ENCODE data around the gene OR52B2.

Gene OR52B2

DNA sequence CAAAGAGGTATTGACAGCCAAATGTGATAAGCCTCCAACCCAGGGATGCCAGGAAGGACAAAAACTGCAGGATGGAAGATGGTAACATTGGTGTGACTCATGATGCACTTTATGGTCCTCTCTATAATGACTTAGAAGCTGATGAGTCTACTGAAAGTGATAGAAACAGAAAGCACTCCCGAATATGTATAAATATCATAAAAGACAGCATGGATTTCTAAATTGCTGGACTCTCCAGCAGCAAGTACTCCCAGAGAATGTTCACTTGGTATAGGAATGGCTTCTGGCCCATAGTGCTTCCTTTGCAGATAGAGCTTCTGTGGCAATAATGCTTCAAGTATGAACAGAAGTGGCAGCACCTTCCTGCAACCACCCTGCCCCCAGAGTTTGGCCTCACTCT, at the start of gene OR52B2:
Gene OR52B2 (minus strand): TSS at position 101 of the 400 bp plus-strand sequence. CDS start 0 bp downstream, at position 101.
- DNase-seq (ENCODE audit: low read depth in 2 of 2): no peak

DNA sequence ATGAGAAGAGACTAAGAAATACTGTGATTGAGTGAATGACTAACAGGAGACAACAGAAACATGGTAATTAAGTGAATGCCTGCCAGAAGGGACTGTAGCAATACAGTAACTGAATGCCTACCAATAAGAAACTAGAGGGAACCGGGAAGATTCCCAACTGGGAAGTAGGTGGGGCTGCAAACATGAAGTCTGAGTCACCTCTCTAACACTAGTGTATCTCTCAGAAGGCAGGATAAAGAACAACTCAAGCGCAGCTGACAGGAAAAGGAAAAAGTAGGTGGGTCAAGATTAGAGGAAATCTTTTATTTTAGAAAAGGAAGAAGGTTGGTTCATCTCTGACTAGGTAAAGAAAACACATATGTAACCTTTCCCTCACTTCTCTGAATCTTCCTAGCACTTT, 49.2 kb upstream of the OR52B2 start:
- no peak for DNase-seq (ENCODE audit: low read depth in 2 of 2)

DNA sequence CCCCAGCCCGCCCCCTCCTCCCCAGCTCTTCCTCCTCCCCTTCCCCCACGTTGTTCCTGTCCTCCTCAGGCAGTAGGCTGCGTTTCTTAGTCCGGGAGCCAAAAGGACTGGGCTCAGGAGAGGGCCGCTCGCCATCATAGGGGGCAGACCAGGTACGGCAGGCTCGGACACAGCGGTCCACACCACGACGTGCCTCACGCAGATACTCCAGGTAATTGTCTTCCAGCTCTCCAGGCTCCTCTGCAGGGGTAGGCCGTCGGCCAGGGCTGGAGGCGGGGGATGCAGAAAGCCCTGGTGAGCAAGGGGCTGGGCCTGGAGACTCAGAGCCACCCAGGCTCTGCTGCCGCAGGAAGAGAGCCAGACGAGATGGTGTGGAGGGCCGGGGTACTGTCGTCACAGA, 47.6 kb upstream of the OR52B2 start:
- no peak for DNase-seq (ENCODE audit: low read depth in 2 of 2)

DNA sequence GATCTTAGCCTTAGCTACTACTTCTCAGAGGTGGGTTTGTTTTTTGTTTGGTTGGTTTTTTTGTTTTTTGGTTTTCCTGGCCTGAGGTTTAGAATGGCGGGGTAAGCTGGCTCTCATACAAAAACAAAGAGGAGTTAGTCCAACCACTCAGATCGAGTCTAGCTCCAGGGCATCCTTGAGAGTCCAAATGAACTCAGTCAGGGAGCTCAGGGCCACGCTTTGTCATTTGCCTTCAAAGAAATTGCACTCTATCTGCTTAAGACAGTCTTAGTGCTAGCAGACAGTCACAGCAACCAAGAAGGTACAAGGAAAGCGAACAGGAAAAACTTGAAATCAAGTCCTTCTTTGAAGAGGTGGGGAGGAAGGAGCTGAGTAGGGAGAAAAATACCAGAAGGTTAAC, 46.4 kb upstream of the OR52B2 start:
- DNase-seq (ENCODE audit: low read depth in 2 of 2): no peak

DNA sequence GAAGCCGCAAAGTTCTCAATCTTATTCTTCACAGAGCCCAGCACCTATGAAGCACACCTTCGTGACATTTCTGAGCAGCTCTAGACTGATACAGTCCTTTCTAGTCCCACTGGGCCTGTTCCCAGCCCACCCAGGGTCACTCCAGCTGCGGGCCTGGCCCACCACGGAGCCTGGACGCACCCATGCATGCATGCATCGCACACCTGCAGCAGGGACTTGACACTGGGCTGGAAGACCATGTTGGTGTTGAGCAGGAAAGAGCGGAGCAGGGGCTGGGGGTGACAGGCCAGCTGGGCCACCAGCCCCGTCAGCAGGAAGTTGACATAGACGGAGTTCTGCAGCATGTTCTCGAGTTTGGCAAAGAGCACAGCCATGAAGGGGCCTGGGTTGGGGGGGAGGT, 44.4 kb upstream of the OR52B2 start:
- DNase-seq (ENCODE audit: low read depth in 2 of 2): no peak

DNA sequence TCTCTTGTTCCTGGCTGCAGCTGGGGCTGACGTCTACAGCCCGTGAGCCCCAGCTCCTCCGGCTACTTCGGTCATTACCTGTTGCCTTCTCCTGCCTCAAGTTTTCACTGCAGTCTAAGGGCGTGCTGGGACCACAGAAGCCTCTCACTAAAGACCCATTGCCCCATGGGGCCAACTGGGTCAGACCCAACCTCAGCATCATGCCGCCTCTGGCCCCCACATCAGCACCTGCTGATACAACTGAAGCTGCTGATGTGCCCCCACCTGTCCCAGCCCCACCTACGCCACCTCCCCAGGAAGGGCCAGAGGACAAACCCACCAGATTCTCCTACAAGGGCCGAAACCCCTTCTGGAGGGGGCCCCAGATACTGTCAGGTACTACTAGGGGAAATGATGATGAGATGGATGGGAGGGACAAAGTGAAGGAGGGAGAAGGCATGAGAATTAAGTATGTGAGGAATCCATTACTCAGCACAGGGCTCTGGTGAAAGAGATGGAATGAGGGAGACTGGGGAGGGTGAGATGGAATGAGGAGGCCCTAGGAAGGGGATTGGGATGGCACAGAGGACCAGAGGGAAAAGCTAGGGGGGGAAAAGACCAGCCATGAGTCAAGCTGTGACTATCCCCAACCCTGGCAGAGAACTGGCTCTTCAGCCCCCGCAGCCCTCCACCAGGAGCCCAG, 40.3 kb upstream of the OR52B2 start:
- DNase-seq (ENCODE audit: low read depth in 2 of 2): no peak

DNA sequence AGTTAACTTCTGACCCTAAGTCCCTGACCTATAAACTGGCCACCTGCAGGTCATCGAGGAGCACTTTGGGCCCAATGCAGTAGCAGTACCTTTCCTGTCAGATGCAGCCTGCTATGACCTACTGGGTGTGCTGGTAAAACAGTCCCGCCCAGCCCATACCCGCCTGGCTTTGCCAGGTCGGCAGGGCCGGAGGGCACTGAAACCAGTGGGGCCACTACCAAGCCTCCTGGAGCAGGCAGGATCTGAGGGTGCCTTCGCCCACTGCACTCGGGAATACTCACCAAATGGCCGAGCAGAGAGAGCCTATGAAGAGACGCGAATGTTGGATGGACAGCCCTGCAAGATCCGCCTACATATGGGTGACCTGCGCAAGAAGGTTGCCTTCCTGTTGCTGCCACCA, 39.7 kb upstream of the OR52B2 start:
- no peak for DNase-seq (ENCODE audit: low read depth in 2 of 2)

DNA sequence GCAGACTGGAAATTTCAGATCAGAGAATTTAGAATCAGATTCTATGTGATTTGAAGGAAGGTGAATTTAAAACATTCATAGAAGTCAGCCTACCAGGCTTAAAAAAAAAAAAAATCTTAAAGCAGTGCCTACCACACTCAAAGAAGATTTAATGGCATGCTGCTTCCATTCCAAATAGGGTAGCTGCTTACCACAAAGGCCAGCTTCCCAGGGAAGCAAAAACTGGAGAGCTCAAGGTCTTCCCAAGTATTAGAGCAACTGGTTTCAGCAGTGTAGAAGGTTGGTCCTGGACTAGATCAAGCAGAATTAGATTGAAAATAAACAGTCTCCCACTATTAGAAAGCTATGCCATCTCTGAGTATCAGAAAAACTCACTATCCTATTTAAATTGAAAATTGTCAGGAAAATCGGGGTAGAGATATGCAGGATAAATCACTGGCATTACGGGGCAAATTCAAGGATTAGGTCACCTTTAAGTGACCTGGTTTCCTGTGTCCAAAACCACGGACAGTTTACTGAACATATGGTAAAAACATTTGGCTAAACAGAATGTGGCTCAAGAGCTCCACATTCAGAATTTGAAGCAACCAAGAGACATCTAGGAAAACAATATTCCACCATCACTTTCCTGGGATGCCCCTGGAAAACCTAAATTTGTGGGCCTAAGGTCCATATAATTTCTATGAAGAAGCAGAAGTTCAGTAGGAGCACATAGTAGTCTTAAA, 36.5 kb upstream of the OR52B2 start:
- no peak for DNase-seq (ENCODE audit: low read depth in 2 of 2)

DNA sequence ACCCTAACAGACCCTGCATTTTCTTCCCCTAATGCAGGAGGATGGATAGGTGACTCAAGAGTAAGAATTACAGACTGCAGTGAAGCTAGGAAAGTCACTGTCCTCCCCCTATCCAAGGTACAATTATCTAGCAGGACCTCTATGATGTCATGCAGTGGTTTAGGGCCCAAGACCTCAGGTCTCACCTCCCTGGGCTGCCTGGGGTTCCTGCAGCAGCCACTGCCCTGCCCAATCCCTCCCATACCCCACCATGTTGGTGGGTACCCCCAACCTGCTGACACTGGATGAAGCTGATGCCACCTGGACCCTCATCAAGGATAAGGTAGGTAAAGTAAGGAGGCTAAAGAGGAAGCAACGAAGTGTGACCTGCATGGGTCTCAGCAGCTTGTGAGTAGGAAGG, 35.2 kb upstream of the OR52B2 start, which contains the start of gene C11orf42:
Gene C11orf42 (plus strand): TSS at position 192 of the 400 bp plus-strand sequence. CDS start 59 bp downstream, at position 251.
- DNase-seq (ENCODE audit: low read depth in 2 of 2): no peak

DNA sequence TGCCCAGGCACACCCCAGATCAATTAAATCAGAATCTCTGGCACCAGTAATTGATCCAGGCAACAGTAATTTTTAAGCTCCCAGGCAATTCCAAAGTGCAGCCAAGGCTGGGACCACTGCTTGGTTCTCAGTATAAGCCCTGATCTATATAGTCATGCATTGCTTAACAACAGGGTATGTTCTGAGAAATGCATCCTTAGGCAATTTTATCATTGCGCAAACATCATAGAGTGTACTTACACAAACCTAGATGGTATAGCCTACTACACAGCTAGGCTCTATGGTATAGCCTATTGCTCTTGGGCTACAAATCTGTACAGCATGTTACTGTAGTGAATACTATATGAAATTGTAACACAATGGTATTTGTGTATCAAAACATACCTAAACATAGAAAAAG, 34.6 kb upstream of the OR52B2 start:
- DNase-seq (ENCODE audit: low read depth in 2 of 2): no peak

DNA sequence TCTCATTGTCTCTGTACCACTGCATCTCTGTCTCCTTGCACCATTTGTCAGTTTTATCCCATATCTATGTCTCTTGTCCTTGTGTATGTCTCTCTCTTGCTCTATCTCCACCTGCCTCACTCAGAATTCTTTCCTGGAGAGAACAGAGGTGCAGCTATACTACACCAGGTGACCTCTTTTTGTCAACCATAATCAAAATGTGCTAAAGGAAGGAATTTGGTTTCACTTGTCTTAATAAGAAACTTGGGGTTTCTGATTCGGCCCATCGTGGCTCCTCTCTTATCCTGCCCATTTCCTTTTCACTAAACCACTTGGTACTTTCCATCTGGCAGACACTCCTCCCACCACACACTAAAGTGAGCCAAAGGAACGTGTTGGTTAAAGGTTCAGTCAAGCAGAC, 33.2 kb upstream of the OR52B2 start:
- DNase-seq (ENCODE audit: low read depth in 2 of 2): no peak

DNA sequence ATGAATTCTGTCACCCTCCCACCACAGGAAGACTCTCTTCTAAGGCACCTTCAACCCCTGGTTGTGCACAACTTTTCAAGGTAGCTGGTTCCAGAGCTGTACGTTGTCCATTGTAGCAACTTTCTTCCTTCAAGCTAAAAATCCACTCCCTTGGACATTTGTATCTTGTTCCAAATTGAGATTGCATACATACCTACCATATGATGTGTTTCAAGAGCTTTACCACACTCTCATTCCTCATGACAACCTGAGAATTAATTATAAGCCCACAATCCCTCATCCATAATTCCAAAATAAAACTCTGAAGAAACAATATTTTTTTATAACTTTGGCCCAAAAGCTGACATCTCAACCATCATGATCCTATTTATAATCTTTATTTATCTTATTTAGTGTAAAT, 31.9 kb upstream of the OR52B2 start:
- DNase-seq (ENCODE audit: low read depth in 2 of 2): no peak

DNA sequence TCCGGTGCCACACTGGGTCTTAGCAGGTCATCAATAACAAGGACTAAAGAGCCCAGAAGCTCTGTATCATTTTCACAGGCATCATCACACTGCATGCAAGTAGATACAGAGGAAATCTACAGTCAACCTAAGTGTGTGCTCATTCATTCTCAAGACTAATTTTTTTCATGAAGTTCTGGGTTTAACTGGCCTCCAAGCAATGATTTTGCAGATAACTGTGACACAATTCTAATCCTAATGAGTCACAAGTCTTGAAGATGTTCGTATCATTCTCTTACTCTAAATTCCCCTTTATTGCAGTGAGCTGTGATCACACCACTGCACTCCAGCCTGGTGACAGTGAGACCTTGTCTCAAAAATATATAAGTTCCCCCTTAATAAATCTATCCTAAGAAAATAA, 31.4 kb upstream of the OR52B2 start:
- no peak for DNase-seq (ENCODE audit: low read depth in 2 of 2)

DNA sequence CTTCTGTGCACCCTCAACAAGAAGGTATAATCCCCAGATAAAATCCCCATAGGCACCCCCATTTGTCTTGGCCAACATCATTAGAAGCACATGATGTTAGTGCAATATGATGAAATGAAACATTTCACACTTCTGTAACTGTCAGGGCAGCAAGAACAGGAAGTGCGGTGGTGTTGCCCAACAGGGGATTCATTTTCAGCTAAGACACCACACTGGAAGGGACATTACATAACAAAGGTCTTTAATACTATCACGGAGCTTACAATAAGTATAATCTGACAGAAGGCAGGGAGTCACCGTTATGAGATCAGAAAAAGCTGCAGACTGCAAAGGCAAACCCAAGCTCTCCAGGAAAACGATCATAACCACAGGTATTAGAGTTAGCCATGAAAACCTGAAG, 30.8 kb upstream of the OR52B2 start:
- peak; percentile 13 for DNase-seq (ENCODE audit: low read depth in 2 of 2)

DNA sequence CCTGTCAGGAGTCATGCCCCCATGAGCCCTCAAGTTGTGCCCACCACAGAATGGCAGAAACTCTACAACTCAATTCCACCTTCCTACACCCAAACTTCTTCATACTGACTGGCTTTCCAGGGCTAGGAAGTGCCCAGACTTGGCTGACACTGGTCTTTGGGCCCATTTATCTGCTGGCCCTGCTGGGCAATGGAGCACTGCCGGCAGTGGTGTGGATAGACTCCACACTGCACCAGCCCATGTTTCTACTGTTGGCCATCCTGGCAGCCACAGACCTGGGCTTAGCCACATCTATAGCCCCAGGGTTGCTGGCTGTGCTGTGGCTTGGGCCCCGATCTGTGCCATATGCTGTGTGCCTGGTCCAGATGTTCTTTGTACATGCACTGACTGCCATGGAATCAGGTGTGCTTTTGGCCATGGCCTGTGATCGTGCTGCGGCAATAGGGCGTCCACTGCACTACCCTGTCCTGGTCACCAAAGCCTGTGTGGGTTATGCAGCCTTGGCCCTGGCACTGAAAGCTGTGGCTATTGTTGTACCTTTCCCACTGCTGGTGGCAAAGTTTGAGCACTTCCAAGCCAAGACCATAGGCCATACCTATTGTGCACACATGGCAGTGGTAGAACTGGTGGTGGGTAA, 29.2 kb upstream of the OR52B2 start, which contains the start of gene OR52W1:
Gene OR52W1 (plus strand): TSS at position 51 of the 637 bp plus-strand sequence. CDS start 0 bp downstream, at position 51.
- no peak for DNase-seq (ENCODE audit: low read depth in 2 of 2)

DNA sequence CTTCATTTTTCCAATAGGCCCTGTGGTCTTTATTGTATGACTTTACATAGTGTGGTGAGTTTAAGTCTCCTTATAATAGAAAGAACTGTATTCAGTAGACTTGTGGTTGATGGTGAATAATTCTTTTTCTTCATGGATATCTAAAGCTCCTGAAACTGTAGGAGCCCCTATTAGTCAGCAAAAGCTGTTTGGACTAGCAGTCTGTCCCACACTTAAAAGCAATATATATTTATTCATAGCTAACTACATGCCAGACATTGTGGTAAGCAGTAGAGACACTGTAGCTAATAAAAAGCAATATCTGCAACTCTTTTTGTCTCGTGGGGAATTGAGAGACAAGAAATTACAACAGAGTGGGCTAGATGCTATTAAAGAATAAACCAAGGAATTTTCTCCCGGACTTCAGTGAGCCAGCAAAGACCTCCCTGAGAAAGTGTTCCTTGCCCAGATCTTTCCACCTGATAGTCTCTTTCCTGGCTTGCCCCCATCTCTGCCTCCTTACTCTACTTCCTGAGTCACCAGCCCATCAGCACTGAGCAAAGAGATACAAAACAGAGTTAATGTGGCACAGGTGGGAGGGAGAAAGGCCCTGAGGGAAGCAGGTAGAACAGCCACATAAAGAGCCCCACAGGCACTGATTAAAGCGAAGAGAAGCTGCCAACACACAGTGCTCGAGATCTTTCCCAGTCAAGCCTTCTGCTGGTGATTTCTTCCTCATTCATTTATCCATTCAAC, 27.5 kb upstream of the OR52B2 start:
- DNase-seq (ENCODE audit: low read depth in 2 of 2): no peak

DNA sequence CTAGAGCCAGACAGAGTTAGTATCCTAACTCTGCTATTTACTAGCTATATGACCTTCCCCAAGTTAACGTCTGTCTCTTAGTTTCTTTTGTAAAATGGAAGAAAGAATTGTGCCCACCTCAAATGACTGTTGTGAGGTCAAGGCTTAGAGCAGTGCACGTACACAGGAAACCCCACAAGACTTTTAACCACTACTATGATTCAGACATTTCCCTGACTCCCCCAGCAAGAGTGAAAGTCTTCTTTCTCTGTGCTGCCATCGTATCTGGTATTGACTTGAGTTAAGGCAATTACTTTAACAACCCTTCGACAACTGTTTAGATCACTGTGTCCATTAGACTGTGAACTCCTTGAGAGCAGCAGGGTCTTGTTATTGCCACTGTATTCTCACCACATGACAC, 26.3 kb upstream of the OR52B2 start:
- DNase-seq (ENCODE audit: low read depth in 2 of 2): no peak

DNA sequence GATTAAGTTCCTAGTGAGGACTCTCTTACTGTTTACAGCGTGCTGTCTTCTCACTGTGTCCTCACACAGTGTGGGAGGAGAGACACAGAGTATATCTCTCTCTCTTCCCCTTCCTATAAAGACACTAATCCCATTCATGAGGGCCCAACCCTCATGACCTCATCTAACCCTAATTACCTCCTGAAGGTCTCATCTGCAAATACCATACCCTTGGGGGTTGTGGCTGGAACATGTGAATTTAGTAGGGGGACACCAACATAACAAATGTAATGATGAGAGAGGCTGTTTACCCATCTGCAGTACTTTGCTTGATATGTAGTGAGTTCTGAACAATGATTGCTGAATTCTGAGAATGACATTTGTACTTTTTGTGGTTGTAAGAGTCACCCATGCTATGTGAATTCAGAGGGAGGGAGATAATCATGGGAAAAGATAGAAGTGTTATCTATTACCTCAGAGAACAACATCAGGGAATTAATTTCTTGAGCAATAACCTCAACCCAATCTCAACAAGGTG, 24.0 kb upstream of the OR52B2 start:
- DNase-seq (ENCODE audit: low read depth in 2 of 2): no peak

DNA sequence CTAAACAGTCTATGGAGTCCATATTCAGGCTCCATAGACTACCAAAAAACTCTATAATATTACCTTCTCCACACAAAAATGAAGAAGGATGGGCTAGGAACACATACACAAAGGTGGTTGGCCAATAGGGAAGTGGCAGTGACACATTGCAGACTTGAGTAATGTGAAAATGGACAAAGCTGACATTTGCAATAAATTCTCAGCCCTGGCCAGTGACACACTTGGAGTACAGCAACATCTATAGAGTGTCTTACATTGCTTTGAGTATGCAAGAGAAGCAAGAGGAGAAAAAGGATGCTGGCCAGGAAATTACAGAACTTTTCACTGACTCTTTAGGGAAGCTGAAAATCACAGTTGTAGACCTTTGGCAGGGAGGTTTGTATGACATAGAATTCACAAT, 21.6 kb upstream of the OR52B2 start:
- DNase-seq (ENCODE audit: low read depth in 2 of 2): no peak

DNA sequence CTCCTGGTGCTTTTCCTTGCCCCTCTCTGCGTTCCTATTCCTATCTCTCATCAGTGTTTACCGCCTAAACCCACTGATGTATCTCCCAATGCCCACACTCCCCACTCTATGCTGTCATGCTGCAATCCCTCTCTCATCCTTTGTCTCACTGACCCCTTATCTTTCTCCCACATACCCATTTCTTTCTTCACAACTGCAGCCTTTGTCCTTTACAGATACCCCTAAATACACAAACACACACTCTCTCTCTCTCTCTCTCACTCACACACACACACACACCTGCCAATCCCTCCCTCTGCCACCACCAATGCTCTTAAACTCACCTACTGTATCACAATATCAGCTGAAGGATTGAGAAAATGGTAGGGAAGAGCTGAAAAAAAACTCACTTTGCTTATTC, 5.3 kb upstream of the OR52B2 start:
- no peak for DNase-seq (ENCODE audit: low read depth in 2 of 2)

DNA sequence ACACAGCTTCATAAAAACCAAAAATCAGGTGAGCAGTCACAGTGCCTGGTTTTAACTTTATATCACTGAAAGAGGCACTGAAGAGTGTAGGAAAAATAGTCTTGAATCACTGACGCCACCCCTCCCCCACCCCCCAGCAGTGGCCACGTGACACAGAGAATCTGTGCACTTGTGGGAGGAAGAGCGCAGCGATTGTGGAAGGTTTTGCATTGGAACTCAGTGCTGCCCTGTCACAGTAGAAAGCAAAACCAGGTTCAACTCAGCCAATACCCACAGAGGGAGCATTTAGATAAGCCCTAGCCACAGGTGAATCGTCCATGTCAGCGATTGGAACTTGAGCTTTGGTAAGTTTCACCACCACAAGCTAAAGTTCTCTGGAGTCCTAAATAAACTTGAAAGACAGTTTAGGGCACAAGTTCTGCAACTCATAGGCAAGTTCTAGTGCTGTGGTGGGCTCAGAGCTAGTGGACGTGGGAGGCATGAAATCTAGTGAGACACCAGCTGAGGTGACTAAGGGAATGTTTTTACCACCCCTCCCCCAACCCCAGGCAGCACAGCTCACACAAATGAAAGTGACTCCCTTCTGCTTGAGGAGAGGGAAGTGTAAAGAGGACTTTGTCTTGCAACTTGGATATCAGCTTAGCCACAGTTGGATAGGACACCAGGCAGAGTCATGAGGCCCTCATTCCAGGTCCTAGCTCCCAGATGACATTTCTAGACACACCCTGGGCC, 13.3 kb downstream of the OR52B2 start:
- no peak for DNase-seq (ENCODE audit: low read depth in 2 of 2)
